GM03348 (cell line): ENCODE data around the gene ATG4B.
"Not testable (repeated sequence)": the region's sequence is repeated elsewhere in the genome, so short reads cannot be mapped to it uniquely, and the experiment has no call there.

Experiments
- DNase-seq: peaks from one replicate; pipeline ENCODE4 v3.0.0; 2012; ENCODE audit warnings: low spot score

ATG4B gene

DNA sequence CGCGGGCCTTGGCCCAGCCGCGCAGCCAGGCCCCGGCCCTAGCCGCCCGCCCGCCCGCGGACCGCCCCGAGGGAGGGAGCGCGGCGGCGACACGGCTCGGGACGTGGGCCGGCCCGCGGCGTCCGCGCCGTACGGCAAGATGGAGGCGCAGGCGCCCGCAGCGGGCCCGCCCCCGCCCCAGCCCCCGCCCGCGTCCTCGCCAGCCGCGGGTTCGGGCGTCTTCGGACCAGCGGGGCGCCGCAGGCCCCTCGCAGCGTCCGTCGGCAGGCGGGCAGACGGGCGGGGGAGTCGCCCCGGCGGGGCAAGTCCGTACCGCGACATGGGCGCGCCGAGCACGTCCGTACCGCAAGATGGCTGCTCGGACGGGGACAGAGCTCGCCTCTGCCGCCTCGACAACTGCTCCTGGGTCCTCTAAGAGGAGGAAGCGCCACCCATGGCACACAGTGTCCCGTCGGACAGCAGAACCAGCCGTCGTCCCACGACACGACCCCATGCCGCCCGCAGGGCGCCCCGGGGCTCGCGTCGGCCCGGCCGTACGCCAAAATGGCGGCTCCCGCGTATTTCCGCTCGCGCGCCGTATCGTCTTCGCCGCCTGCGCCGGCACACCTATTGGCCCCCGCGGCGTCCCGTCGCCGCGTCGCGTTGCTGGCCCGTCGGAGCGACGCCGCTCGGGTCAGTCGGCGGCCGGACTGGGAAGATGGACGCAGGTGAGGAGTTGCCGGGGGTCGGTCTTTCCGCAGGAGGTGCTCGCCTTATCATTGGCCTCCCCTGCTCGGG lies at the start of gene ATG4B, which contains the start of gene THAP4:
ATG4B (plus strand) TSS at position 676 of the 777 bp plus-strand sequence; CDS start at position 698, 22 bp downstream.
THAP4 (minus strand) TSS at position 141 of the 777 bp plus-strand sequence. CDS start 141 bp downstream, outside the sequence.
- peak; percentile 95 for DNase-seq

DNA sequence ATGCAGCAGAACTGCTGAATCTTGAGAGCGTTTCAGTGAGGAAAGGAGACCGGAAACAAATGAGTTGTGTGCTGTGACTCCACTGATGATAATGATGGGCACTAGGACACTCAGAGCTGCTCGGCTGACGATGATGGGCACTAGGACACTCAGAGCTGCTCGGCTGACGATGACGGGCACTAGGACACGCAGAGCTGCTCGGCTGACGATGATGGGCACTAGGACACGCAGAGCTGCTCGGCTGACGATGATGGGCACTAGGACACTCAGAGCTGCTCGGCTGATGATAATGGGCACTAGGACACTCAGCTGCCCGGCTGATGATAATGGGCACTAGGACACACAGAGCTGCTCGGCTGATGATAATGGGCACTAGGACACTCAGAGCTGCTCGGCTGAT lies 47.6 kb upstream of the ATG4B start:
- DNase-seq: not testable (repeated sequence)

GRCh38 chr2:241590496-241591455 lies 46.7 kb upstream of the ATG4B start:
- DNase-seq: not testable (repeated sequence)

DNA sequence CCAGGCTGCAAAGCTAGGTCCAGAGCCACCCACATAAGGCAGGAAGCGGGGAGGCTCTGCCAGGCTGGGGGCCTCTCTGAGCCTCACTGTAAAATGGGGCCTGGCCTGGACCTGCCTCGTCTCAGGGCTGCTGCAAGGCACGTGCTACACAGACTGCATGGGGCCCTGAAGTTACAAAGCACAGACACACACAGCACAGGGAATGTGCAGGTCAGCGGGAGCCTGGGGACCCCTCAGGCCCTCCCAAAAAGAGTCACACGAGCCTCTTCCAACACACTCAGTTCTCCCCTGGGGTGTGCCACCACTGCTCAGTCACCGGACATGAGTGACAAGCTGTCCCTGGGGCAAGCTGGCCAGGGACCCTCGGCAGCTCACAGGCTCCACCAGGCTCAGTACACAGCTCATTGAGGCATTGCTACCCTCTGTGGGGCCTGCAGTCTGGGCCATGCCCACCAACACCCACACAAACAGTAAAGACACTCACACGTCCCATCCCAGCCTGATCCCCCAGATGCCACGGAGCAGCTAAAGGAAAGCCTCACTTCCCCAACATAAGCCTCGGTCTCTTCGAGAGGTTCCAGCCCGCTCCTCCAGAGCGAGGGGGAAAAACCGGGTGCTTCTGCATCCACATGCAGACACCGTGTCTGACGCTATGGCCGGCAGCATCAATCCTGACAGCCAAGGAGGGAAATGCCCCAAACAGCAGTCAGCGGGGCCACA lies 45.2 kb upstream of the ATG4B start:
- DNase-seq: no peak

DNA sequence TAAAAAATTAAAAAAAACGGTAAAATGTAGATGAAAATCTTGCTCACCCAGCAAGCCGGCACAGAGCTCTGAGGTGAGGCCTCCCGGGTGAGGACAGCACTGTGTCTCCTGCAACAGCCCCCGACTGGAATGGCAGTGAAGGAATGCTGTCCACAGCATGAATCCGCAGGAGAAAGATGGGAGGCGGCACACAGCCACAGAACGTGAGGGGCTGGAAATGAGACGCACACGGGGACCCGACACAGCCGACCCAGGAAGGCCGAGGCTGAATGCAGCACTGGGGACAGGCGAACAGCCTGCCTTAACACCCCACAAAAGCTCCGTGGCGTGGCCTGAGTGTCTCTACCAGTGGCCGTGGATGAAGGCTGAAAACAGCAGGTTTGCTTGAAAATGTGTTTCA lies 44.2 kb upstream of the ATG4B start:
- no peak for DNase-seq

DNA sequence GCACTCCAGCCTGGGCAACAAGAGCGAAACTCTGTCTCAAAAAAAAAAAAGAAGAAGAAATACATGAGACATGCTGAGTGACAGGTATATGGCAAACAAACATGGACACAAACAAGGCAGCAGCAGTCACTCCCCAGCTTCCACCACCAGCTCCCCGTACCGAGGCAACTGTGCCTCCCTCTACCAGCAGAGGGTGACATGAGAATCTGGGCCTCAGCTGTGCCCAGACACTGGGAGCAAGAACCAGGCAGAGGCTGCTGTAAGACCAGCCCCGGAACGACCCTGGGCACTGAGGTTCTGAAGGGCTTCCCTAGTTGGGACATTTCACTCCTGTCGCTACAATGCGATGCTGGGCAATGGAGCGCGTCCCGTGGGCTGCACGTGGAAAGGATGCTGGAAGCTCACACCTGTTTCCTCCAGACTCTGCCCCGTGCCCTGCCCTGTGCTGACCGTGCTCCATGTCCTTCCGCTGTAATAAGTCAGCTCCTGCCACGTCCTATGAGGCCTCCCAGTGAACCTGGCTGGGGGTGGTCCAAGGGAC lies 41.8 kb upstream of the ATG4B start:
- DNase-seq: no peak

DNA sequence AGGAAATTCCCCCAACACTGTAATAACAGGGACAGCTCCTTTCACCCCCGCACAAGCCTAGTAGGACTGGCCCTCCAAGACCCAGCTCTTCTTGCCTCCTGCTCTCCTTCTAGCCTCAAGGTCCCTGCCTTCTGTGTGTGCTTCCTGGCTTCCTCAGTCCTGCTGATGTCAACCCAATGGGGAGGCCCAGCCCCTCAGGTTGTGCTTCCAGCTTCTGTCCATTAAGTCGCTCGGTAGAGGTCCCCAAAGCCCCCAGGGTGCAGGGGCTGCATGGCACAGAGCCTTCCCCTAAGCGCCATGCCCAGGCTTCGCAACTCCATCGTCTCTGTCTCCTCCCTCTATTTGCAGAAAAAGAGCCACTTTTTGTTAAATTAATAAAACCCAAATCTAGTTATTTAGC lies 39.9 kb upstream of the ATG4B start:
- DNase-seq: no peak

DNA sequence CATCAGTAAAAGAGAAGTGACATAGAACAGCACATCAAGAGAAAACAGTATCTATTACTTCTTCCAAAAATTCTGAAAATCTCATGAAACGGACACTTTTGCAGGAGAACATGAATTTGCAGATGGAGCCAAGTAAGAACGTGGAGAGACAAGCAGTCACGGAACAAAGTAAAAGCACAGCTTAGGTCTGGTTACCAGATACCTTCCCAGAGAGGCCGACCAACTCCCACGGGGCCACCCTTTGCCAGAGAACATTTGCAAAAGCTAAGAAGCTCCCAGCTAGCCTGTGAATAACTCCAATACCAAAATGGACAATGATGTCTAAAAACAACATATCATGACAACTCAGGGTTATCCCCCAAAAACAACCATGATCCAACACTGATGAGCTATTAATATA lies 39.4 kb upstream of the ATG4B start:
- DNase-seq: no peak

DNA sequence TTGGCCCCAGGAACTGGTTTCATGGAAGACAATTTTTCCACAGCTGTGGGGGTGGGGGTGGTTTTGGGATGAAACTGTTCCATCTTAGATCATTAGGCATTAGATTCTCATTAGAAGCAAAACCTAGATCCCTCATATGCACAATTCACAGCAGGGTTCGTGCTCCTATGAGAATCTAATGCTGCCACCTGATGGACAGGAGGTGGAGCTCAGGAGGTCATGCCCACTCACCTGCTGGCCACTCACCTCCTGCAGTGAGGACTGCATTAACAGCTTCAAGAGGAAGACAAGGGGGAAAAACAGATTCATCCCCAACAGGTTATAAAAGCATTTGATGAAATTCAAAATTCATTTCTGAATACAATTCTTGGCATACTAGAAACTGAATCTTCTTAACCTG lies 39.0 kb upstream of the ATG4B start:
- DNase-seq: no peak

GRCh38 chr2:241599615-241600014 lies 37.9 kb upstream of the ATG4B start:
- no peak for DNase-seq

- DNase-seq: no peak
Observed at GRCh38 chr2:241601841-241602240, 35.7 kb upstream of the ATG4B start.

GRCh38 chr2:241602720-241603119 lies 34.8 kb upstream of the ATG4B start:
- DNase-seq: no peak

DNA sequence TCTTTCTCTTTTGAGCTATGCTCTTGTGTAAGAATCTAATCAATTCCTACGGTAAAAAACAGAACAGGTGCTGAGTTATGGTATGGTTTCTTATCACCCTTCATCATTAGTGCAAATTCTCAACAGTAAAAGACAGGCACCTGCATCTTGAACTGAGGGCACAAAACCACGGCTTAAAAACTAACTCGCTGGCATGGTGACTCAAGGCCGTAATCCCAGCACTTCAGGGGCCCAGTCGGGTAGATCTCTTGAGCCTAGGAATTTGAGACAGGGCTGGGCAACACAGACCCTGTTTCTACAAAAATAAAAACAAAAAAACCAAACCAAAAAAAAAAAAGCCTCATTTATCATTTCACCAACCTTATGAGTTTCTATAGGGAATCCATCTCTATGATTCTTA lies 33.8 kb upstream of the ATG4B start:
- DNase-seq: no peak

GRCh38 chr2:241606186-241606585 lies 31.3 kb upstream of the ATG4B start:
- no peak for DNase-seq

DNA sequence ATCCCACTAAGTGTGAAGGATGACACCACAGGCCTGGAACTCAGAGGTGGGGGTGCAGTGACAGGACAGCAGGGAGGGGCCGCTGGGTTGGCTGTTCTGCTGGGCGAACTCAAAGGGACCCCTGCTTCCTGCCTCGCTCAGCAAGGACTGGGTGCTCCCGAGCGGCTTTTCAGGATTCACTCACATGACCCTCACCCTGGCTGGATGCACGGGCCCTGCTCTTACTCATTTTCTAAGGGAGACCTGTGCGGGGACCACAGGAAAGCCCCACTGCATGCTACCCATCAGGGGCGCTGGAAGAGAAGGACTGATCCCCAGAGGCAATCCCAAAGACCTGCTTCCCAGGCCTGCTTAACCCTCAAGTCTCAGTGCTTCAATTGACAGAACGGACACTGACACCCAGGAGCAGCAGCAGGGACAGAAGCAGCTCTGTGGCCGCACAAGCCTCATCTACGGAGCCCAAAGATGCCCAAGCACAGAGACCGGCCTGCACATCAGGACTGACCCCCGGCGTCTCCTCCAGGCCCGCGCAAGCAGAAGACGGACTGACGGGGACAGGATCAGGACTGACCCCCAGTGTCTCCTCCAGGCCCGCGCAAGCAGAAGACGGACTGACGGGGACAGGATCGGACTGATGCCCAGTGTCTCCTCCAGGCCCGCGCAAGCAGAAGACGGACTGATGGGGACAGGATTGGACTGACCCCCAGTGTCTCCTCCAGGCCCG lies 30.2 kb upstream of the ATG4B start:
- no peak for DNase-seq

DNA sequence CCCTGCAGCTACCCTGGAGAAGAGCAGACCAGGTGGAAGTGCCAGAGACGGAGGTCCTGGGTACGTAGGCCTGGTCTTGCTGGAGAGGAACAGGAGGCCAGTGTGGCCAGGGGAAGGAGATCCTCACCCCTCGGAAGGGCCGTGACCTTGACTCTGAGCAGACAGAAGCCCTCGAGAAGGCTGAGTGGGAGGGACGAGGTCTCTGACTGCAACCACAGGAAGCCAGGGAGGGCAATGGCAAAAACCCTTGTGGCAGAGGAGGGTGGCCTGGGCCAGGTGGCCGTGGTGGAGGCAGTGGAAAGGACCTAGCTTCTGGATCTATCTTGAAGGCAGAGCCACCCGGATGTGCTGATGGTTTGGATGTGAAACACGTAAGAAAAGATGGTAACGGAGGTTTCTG lies 28.6 kb upstream of the ATG4B start:
- no peak for DNase-seq

DNA sequence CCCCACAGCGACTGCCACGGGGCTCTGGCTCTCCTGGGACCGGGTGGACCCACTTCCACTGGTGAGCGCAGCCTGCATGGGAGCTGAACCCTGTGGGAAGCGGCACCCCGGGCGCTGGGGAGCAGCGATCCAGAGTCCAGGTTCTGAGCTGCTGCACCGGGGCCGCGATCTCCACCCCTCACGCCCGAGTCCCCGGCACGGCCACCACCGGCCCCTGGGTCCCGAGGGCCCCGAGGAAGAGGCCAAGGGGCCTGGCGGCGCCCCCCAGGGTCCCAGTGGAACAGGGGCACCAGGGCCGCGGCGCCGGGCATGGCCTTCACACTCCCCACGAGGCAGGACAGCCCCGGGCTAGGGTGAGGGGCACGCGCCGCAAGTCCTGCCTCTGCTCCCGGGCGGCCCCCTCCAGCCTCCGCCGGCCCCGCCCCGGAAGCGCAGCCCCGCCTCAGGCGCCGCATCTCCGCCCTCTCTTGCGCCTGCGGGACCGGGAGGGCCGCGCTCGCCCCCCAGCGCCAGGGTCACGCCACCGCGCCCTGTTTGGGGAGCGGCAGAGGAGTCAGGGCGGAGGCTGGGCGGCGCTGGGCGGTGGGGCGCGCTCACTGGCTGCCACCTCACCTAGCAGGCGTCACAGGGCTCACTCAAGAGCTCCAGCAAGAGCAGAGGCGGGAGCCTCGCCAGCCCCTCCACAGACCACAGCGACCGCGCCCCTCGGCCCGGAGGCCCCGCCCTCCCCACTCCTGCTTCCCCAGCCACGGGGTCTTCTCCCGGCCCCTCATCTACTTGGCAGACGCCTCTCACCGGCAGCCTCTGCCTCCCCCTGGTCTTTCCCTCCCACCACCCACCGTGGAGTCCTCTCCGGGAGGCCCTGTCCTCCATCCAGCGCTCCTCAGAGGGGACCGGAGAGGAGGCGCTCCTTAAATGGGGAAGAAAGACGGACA lies 27.4 kb upstream of the ATG4B start:
- peak; percentile 98 for DNase-seq

DNA sequence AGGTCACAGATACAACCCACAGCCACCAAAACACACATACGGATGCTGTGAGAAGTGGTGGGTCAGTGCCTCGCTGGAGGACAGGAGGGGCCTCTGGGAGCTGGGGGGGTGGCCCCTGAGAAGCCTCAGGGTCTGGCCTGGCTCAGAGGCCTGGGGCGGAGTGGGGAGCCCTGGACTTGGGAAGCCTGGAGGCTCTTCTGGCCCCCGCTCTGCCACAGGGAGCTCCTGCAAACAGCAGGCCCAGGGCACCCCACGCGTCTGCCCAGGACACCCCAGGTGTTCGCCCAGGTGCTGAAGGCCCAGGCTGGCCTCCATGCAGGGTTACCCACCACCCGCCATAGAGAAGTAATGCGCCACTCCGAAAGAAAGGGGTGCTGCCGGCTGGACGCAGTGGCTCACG lies 26.4 kb upstream of the ATG4B start:
- no peak for DNase-seq

- DNase-seq: peak; percentile 33
Observed at GRCh38 chr2:241612156-241613016, 25.1 kb upstream of the ATG4B start.
